HCT116 (cell line): ENCODE measurements around the gene KRT82.

Source experiments
- CEBPB ChIP-seq: IDR thresholded peaks from 2 replicates; pipeline ENCODE4 v1.6.1; 2012; ENCODE audit warnings: low read depth
- EZH2 ChIP-seq: fragments of 200-600 bp; sonication (generic); IDR thresholded peaks from 2 replicates; pipeline ENCODE4 v1.6.1; 2017; ENCODE audit warnings: antibody characterized with exemption, mixed run types
- EZH2phosphoT487 ChIP-seq: fragments of 200-600 bp; IDR thresholded peaks from 2 replicates; pipeline ENCODE4 v1.6.1; 2018; ENCODE audit warnings: antibody characterized with exemption, borderline replicate concordance
- SP1 ChIP-seq: IDR thresholded peaks from 2 replicates; pipeline ENCODE4 v1.6.1; 2012; ENCODE audit warnings: low read depth
- SRF ChIP-seq: IDR thresholded peaks from 2 replicates; pipeline ENCODE4 v1.6.1; 2012; ENCODE audit warnings: low read depth
- YY1 ChIP-seq: IDR thresholded peaks from 2 replicates; pipeline ENCODE4 v1.6.1; 2011; ENCODE audit warnings: low read length, low read depth, moderate library complexity, mild to moderate bottlenecking; ENCODE audit not compliant: insufficient replicate concordance; ENCODE audit errors: extremely low read depth
- TF ChIP-seq, protein P1 (sequence below), 3 experiments: fragments of 200-600 bp in 1 of 3; sonication (generic) in 1 of 3; IDR thresholded peaks in 2 of 3; conservative IDR thresholded peaks in 1 of 3; 2 replicates each; pipeline ENCODE4 v1.5.1; 2012 to 2017; ENCODE audit warnings: low read depth in 2 of 3, low read length in 2 of 3, antibody characterized with exemption in 1 of 3, borderline replicate concordance in 1 of 3, control low read depth in 1 of 3, mild to moderate bottlenecking in 1 of 3, mixed read lengths in 1 of 3, mixed run types in 1 of 3, moderate library complexity in 1 of 3; ENCODE audit not compliant: insufficient read depth in 1 of 3

GRCh38 chr12:52401526-52401925, 4.6 kb downstream of the KRT82 start:
- no peak for TF ChIP-seq CEBPB
- TF ChIP-seq, protein P1, sequence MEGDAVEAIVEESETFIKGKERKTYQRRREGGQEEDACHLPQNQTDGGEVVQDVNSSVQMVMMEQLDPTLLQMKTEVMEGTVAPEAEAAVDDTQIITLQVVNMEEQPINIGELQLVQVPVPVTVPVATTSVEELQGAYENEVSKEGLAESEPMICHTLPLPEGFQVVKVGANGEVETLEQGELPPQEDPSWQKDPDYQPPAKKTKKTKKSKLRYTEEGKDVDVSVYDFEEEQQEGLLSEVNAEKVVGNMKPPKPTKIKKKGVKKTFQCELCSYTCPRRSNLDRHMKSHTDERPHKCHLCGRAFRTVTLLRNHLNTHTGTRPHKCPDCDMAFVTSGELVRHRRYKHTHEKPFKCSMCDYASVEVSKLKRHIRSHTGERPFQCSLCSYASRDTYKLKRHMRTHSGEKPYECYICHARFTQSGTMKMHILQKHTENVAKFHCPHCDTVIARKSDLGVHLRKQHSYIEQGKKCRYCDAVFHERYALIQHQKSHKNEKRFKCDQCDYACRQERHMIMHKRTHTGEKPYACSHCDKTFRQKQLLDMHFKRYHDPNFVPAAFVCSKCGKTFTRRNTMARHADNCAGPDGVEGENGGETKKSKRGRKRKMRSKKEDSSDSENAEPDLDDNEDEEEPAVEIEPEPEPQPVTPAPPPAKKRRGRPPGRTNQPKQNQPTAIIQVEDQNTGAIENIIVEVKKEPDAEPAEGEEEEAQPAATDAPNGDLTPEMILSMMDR (IDR thresholded peaks at IDR 0.05 in 2 of 3, conservative IDR thresholded peaks at IDR 0.05 in 1 of 3; ENCODE audit: borderline replicate concordance in 1 of 3, insufficient read depth in 1 of 3, low read depth in 2 of 3, low read length in 2 of 3) = no peak
- no peak for TF ChIP-seq SRF
- no peak for TF ChIP-seq YY1
- TF ChIP-seq EZH2 = no peak
- no peak for TF ChIP-seq SP1
- TF ChIP-seq EZH2phosphoT487 = no peak
